Activated CD4-positive, CD25-positive, alpha-beta regulatory T cell (primary cell): ENCODE data around the gene TMEM59.
"Not testable (repeated sequence)": the region's sequence is repeated elsewhere in the genome, so short reads cannot be mapped to it uniquely, and the experiment has no call there.

Experiments
- DNase-seq, 4 experiments: peaks; one replicate each; lab custom pipeline; 2025; lab: John Stamatoyannopoulos, UW

Gene TMEM59

GRCh38 chr1:54013393-54014008 lies 39.5 kb downstream of the TMEM59 start:
- no peak for DNase-seq

GRCh38 chr1:54012863-54013262 lies 40.1 kb downstream of the TMEM59 start:
- no peak for DNase-seq

- DNase-seq: no peak
Measured at GRCh38 chr1:54012008-54012325, 41.0 kb downstream of the TMEM59 start.

- DNase-seq: no peak
Measured at GRCh38 chr1:54011316-54012007, 41.5 kb downstream of the TMEM59 start.

- no peak for DNase-seq
Measured at GRCh38 chr1:54010415-54011117, 42.4 kb downstream of the TMEM59 start.

GRCh38 chr1:54009406-54009805 lies 43.6 kb downstream of the TMEM59 start:
- DNase-seq: no peak

- no peak for DNase-seq
Measured at GRCh38 chr1:54008876-54009275, 44.1 kb downstream of the TMEM59 start.

- no peak for DNase-seq
Measured at GRCh38 chr1:54007613-54008012, 45.4 kb downstream of the TMEM59 start.

GRCh38 chr1:54006508-54006907 lies 46.5 kb downstream of the TMEM59 start:
- DNase-seq: no peak

GRCh38 chr1:54004481-54005049 lies 48.4 kb downstream of the TMEM59 start:
- no peak for DNase-seq

GRCh38 chr1:54003750-54004480 lies 49.1 kb downstream of the TMEM59 start:
- DNase-seq: not testable (repeated sequence)

GRCh38 chr1:54003249-54003646 lies 49.8 kb downstream of the TMEM59 start:
- DNase-seq: no peak

- DNase-seq: no peak
Measured at GRCh38 chr1:54002544-54003248, 50.3 kb downstream of the TMEM59 start.

- DNase-seq: no peak
Measured at GRCh38 chr1:54001591-54001990, 51.4 kb downstream of the TMEM59 start.

GRCh38 chr1:53999920-54000319 lies 53.1 kb downstream of the TMEM59 start:
- DNase-seq: no peak

GRCh38 chr1:53998223-53998622 lies 54.8 kb downstream of the TMEM59 start:
- no peak for DNase-seq

GRCh38 chr1:53995683-53996082 lies 57.3 kb downstream of the TMEM59 start:
- DNase-seq: no peak

GRCh38 chr1:53994516-53994915 lies 58.5 kb downstream of the TMEM59 start:
- DNase-seq: not testable (repeated sequence)

- no peak for DNase-seq
Measured at GRCh38 chr1:53992085-53992874, 60.7 kb downstream of the TMEM59 start.

- no peak for DNase-seq
Measured at GRCh38 chr1:53987880-53988279, 65.1 kb downstream of the TMEM59 start.

GRCh38 chr1:53986458-53986857 lies 66.5 kb downstream of the TMEM59 start:
- no peak for DNase-seq
